NCI-H146 (cell line): Measurements from ENCODE around the gene OR11L1.

Experiments used
- DNase-seq: peaks from one replicate; lab custom pipeline; 2025; lab: John Stamatoyannopoulos, UW

The OR11L1 gene, protein sequence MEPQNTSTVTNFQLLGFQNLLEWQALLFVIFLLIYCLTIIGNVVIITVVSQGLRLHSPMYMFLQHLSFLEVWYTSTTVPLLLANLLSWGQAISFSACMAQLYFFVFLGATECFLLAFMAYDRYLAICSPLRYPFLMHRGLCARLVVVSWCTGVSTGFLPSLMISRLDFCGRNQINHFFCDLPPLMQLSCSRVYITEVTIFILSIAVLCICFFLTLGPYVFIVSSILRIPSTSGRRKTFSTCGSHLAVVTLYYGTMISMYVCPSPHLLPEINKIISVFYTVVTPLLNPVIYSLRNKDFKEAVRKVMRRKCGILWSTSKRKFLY

DNA sequence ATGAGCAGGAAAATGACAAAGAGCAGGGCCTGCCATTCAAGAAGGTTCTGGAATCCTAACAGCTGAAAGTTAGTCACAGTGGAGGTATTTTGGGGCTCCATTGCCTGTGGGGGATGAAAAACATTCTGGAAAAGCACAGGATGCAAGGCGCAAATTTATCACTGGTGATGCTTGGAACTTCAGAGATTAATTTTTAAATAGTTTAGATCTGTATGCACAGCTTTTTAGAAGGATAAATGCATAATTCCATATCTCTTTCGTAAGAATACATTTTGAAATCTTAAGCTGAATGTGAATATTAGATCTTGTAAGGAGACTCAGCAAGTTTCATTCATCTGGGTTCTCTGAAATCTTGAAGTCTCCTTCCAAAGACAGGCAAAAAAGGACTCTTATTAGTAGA is at the start of gene OR11L1:
OR11L1 (minus strand) TSS at position 101 of the 400 bp plus-strand sequence; CDS start at position 101, 0 bp downstream.
- no peak for DNase-seq

DNA sequence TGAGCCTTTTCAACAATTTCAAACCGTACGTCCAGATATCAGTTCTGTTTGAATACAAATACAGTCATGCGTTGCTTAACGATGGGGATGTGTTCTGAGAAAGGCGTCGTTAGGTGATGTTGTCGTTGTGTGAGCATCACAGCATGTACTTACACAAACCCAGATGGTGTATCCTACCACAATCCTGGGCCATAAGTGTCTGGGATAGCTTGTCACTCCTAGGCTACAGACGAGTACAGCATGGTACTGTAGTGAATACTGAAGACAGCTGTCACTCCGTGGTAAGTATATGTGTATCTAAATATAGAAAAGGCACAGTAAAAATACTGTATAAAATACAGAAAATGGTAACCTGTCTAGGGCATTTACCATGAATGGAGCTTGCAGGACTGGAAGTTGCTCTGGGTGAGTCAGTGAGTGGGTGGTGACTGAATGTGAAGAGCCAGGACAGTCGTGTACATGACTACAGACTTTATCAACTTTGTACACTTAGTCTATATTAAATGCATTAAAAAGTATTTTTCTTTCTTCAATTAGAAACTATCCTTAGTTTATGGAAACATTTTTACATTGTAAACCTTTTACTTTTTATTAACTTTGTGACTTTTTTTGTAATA is 43.2 kb upstream of the OR11L1 start:
- no peak for DNase-seq

DNA sequence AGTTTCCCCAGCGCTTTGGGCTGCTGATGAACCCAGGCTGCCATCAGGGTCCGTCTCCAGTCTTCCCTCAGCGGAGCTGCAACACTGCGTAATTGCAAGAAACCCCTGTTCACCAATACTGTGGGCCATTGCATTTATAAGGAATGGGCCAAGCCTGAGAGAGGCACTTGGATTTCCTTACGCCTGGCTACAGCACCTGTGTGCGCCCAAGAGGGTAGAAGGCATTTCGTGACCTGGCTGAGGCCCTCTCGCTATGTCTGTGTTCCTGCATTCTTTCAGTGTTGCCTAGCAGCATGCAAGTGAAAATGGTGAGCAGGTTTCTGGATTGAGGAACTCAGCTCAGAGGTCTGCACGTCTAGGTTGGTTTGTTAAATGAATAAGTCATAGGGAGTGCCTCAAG is 41.6 kb upstream of the OR11L1 start:
- DNase-seq = no peak

DNA sequence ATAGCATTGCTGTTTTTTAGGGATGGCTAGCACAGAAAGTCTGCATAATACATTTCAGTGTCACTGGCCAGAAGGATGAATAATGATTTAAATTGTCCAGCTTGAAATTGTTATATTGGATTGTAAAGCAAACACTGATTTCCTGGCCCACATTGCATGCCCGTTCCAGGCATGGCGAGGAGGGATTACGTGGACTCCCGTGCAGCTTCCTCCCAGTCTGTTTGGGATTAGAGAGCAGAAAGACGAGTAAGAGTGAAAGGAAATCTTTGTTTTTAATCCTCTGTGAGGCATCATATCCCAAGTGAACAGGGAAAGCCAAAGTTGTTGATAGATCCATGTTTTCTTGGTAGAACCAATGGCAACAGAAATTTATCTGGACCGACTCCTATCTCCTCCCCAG is 23.7 kb upstream of the OR11L1 start:
- no peak for DNase-seq

DNA sequence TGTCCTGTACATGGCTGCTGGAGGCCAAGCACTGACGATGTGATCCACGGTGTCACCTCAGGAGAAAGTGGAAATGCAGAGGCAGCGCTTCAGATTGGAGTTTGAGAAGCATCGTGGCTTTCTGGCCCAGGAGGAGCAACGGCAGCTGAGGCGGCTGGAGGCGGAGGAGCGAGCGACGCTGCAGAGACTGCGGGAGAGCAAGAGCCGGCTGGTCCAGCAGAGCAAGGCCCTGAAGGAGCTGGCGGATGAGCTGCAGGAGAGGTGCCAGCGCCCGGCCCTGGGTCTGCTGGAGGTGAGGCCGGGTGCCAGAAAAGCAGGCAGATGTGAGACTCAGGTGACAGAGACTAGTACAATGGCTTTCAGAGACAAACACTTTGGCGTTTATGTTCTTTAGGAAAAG is 22.9 kb upstream of the OR11L1 start:
- DNase-seq = no peak

DNA sequence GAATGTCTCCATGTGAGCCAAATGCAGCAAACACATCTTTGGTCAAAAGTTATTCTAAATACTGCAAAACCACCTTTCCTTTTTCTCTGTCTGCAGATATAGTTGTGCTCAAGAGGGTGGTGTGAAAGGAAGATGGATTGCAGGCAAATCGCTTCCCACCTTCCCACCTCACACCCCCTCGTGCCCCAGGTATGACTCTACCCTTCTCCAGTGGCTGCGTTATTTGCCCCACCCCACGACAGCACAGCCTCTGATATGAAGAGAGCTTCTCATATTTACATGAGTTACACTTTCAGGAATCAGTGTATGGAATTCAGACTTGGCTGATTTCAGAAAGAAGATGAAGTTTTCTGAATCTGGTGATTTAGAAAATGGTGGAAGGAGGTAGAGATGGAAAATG is 21.1 kb upstream of the OR11L1 start:
- DNase-seq = no peak

DNA sequence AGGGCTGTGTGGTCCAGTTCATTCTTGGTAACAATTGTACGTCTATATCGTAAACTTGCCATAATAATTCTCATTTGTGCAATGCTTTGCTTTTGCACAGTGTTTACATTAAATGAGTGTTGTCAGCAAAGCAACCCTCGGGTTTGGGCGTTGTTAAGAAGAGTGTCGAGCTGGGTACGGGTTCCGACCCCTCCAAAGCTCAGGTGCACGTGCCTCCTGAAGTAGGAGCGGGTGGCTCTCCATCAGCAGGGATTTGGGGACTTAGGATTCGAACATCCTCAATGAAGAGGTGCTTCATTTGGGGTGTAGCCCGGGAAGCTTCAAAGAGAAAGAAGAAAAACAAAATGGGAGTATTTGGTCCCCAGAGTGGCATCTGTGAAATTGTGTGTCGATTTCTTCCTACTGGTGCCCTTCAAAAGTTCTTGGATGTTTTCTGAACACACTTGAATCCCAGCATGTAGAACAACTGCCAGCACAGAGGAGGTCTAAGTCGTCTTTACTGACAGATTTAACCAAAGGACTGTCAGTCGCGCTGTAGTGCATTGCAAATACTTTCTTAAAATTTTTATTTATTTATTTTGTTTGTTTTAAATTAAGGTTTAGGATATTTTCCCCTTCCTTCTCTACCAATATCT is 16.4 kb upstream of the OR11L1 start:
- no peak for DNase-seq

DNA sequence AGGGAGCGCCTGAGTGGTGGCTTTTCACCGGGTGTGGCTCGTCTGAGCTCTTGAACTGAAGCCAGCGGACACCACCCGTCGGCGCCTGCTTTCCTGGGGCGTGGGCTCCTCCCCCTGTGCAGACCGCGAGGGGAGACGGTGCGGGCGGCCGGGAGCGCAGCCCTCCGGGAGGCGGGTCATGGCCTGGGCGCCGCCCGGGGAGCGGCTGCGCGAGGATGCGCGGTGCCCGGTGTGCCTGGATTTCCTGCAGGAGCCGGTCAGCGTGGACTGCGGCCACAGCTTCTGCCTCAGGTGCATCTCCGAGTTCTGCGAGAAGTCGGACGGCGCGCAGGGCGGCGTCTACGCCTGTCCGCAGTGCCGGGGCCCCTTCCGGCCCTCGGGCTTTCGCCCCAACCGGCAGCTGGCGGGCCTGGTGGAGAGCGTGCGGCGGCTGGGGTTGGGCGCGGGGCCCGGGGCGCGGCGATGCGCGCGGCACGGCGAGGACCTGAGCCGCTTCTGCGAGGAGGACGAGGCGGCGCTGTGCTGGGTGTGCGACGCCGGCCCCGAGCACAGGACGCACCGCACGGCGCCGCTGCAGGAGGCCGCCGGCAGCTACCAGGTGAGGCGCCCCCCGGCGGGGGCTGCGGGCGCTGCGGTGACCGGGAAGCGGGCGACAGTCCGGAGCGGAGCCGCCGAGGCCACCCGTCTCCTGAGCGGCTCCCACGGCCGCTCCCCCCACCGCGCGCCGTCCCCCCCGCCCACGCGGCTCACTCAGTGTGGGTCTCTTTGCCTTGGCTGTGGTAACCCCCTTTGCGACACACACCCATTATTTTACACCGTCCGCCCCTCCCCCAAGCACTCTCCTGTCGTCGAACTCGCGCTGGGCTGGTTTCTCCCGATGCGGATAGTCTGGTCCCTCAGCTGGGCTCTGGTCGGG is 15.6 kb upstream of the OR11L1 start, which contains the start of gene TRIM58:
TRIM58 (plus strand) TSS at position 119 of the 916 bp plus-strand sequence; CDS start at position 179, 60 bp downstream.
- no peak for DNase-seq

DNA sequence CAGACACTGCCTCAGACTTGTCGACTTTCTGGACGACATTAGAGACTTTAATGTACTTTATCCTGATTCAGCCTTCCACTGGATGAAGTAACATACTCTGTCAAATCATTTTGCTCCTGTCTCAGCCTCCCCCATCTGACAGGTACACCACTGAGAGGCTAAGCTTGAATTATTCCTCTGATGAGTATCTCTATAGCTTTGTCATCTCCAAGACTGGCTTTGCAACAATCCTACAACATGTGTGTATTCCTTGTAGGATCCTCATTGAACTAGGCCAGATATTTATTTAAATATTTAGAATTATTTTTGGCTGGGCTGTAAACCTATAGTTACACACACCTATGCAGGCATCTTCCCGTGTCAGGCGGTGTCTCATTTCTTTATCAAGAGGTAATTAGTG is 14.2 kb upstream of the OR11L1 start:
- DNase-seq = no peak

DNA sequence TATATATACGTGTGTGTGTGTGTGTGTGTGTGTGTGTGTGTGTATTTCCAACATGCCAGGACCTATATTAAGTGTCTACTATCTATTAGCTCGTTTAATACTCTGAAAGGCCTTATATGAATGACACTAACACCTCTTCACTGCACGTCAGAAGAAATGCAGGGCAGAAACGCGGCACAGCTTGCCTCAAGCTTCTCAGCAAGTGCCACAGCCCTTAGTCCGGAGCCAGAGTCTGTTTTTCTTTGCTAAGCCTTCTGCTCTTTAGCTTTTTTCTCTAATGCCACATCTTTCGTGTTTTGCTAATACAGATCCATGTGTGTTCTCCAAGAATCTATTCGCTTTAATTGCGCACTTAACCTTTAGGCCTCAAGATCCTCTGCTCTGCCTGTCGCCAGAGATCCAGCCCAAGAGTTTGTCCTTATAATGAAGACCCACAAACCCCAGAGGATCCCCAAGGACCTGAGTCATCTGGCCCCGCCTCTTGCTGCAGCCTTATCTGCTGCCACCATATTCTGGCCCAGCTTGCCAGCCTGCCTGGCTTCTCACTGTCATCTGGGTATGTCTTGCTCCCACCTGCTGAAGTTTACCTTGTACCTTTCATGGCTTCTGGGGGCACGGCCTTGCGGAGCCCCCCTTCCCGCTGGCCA is 13.3 kb upstream of the OR11L1 start:
- no peak for DNase-seq

DNA sequence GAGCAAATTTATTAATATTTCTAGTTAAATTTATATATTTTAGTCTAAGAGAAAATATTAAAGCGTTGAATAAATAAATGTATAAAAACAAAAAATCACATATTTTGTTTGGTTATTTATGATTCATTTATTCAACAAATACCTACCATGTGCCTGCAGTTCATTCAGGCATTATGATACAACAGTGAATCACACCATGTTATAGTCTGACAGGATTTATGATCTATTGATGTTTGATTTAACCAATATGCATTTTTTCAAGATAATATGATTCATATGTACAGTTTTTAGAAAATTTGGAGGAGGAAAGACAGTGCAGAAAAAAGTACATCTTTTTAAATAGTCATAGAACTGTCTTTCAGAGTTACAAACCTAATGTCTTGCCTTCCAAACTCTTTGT is 7.9 kb upstream of the OR11L1 start:
- DNase-seq = no peak

DNA sequence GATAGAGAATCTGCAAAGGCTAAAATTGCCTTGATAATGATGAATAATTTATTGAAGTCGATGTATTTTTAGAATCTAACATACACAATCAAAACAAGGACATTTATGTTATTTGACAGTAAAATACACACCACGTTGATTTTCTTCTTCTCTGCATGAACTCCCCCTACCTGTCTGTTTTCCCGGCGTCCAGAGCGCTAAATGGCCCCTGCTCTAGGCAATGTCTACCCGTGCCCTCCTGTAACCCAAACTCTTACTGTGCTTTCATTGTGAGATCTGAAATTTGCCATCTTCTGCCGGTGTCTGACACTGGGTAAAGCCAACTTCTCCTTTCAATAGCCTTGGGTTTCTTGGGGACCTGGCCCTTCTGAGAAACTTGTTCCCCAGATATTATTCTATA is 6.7 kb upstream of the OR11L1 start:
- no peak for DNase-seq

DNA sequence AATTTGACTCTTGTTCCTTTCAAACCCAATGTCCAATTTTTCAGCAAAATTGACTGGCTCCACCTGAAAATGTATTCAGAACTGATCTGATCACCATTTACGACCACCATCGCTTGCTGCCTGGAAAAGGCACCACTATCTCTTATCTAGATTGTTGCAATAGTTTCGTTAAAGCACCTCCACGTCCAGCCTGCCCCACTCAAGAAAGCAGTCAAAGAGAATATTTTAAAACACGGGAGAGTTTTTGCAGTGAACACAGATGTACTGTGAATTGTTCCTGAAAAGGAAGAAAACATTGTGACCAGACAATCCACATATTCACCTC is 4.0 kb upstream of the OR11L1 start:
- DNase-seq = no peak

DNA sequence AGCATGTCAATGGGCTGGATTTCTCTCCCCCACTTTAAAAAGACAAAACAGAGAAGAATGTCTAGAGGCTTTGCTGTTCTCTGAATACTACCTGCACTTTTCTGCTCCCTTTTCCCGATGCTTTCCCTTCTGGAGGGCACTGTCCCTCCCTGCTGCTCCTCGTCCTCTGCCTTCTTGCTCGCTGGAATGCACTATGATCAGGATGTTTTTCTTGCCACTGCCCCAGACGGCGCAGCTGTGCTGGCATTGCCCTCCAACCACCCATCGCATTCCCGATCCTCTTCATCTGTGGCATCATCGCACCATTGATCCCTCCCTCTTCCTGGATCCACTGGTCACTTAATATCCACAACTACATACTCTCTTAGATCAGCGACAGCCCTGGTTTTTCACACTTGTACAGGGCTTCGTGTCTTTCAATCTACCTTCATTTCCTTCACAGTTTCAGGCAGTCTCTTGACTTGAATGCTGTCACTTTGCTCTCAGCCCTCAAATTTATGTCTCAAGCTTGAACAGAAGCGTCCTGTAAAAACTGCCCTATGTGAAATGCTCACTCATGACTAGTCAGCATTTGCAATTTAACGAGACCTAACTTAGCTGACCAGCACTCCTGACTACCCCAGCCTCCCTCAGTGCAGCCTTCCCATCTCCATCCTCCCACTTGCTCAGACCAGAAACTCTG is 3.5 kb upstream of the OR11L1 start:
- no peak for DNase-seq

DNA sequence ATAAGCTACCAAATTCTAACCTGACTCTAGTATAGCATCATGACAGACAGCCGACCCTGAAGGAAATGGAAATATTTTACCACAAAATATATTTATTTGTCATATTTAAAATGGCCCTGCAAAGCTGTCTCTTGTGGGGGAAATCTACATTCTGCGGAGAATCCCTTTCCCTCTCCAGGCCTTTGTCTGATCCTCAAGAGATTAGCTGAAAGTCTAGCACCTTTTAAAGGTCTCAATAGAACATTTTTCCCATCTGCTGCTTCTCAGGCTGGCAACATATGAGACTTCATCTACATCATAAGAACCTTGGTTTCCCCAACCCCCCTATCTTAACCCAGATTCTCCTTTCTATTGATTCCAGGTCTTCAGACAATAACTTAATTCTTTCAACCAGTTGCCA is 1.7 kb upstream of the OR11L1 start:
- DNase-seq = no peak

DNA sequence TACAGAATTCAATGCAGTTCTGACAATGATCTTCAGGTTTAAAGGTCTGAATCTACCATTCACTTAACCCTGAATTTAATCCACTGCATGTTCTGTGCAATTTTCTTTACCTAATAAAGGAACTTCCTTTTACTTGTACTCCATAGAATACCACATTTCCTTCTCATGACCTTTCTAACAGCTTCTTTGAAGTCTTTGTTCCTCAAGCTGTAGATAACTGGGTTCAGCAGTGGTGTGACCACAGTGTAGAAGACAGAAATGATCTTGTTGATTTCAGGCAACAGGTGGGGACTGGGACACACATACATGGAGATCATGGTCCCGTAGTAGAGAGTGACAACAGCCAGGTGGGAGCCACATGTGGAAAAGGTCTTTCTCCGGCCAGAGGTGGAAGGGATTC is 878 bp downstream of the OR11L1 start:
- no peak for DNase-seq

DNA sequence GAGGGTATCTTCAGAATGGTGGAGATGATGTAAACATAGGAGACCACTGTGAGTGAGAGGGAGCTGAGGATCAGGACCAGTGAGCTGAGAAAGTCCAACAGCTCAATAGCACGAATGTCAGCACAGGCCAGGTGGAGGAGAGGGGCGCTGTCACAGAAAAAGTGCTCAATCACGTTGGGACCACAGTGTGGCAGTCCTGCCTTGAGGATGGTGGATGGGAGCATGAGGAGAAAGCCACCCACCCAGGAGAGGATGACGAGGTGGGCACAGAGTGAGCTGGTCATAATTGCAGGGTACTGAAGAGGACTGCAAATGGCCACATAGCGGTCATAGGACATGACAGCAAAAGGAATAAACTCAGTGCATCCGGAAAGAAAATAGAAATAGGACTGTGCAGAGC is 8.1 kb downstream of the OR11L1 start:
- no peak for DNase-seq

DNA sequence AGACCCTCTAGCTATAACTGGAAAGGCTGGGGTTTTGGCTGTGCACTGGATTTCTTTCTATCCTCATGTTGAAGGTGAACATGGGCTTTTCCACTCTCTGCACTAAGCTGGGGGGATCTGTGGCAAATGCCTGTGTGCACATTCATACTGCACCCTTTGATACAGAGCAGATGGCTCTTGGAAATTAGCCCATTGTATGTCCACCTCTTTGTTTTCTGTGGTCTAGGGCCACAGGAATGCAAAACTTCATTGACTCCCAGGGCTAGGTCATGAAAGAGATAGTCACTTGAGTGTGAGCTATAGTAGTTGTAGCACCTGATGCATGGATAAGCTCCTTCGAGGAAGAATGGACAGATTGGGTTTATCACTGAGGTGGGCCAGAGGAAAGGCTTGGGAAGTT is 12.0 kb downstream of the OR11L1 start:
- DNase-seq = no peak

DNA sequence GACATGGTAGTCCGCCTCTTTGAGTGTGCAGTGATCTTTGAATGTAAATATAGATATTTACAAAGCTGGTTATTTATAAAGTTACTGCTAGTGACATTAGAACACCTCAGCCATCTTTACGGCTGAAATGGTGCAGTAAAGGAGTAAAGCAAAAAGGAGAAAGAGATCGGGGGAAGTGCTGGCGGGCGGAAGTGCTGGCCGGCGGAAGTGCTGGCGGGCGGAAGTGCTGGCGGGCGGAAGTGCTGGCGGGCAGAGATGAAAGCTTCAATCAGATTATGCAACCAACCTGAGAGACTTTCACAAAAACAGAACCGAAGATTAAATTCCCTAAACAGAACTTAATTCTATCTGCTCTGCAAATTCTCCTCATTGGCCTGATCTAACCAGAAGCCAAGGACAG is 16.3 kb downstream of the OR11L1 start:
- no peak for DNase-seq

DNA sequence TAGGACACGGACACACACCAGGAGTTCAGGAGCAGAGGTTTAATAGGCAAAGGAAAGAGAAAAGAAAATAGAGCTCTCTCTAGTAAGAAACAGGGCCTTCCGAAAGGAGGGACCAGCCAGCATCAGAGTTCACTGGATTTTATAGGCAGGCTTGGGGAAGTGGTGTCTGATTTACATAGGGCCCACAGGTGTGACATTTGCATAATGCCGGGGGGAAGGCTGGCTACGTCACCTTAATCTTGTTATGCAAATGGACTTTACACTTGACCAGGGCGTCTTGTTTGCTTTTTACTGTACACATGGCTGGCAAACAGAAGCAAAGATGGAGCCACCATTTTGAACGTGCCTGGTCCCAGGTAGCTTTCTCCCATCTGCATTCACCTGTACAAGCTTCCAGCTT is 17.7 kb downstream of the OR11L1 start, which contains the start of gene OR14A16:
OR14A16 (minus strand) TSS at position 97 of the 400 bp plus-strand sequence. CDS start 8,390 bp downstream, outside the sequence.
- DNase-seq = no peak

DNA sequence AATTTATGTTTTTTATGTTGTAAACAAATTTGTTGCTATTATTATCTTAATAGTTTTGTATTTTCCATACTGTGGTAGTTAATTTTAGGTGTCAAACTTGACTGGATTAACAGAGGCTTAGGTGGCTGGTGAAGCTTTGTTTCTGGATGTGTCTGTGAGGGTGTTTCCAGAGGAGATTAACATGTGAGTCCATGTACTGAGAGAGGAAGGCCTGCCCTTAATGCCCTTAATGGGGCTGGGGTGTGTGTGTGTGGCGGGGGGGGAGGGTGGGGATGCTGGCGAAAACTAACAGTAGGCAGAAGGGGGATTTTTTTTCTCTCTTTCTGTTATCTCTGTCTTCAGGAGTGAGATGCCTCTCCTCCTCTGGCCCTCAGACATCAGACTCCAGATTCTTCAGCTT is 19.6 kb downstream of the OR11L1 start:
- no peak for DNase-seq
